ENCODE data around the gene AKR1B15. TPM values are rescaled to one million over a fixed set of nuclear protein-coding genes. Genes with fewer than 3 reads are reported as not detected.

AKR1B15 gene
- total RNA-seq, 1 donor from 2014 or later = not detected

GRCh38 chr7:134618756-134619530 is 70.0 kb downstream of the AKR1B15 start:
- DNase-seq = no peak

GRCh38 chr7:134619627-134620331 is 70.9 kb downstream of the AKR1B15 start:
- no peak for DNase-seq

- no peak for DNase-seq
These were observed 73.5 kb downstream of the AKR1B15 start for GRCh38 chr7:134622303-134622995.

- DNase-seq = no peak
These were observed 74.3 kb downstream of the AKR1B15 start for GRCh38 chr7:134623193-134623592.

GRCh38 chr7:134625550-134625949 is 76.6 kb downstream of the AKR1B15 start:
- DNase-seq = no peak

- DNase-seq = no peak
These were observed 78.3 kb downstream of the AKR1B15 start for GRCh38 chr7:134627109-134627774.

GRCh38 chr7:134627775-134628153 is 78.9 kb downstream of the AKR1B15 start:
- no peak for DNase-seq

GRCh38 chr7:134629445-134629844 is 80.5 kb downstream of the AKR1B15 start:
- no peak for DNase-seq

Other genes with a start within 250 kb of the AKR1B15 start
- 27.9 TPM for gene SLC35B4, start 232.2 kb upstream of the AKR1B15 start, total RNA-seq
- 29.6 TPM for gene AKR1B1, start 90.0 kb upstream of the AKR1B15 start, total RNA-seq
- gene AKR1B10, start 21.5 kb upstream of the AKR1B15 start, total RNA-seq = not detected
- gene BPGM, start 97.7 kb downstream of the AKR1B15 start, total RNA-seq = 30.3 TPM
- 29.5 TPM for gene CALD1, start 230.5 kb downstream of the AKR1B15 start, total RNA-seq